H1 (cell line): ENCODE measurements around the gene SLC9A3.

ENCODE experiments used
- CTCF ChIP-seq, 3 experiments: IDR thresholded peaks; 1 replicate in 2 of 3; 2 replicates in 1 of 3; pipeline versions ENCODE4 v1.5.1 to v1.6.1; 2011; ENCODE audit warnings: low read length in 3 of 3, mild to moderate bottlenecking in 3 of 3, inconsistent platforms in 2 of 3, low read depth in 1 of 3, moderate library complexity in 1 of 3; ENCODE audit not compliant: insufficient read depth in 1 of 3; ENCODE audit errors: control extremely low read depth in 1 of 3
- TAF7 ChIP-seq: optimal IDR thresholded peaks from 2 replicates; pipeline ENCODE3; 2011; ENCODE audit warnings: low read depth, mild to moderate bottlenecking, inconsistent platforms, low read length, moderate library complexity, borderline replicate concordance

- TF ChIP-seq CTCF (IDR thresholded peaks at IDR 0.05; ENCODE audit: control extremely low read depth in 1 of 3, insufficient read depth in 1 of 3, low read depth in 1 of 3, low read length in 3 of 3): no peak
- TF ChIP-seq TAF7: no peak
These were observed 52.1 kb downstream of the SLC9A3 start for GRCh38 chr5:472076-472655.
